Measurements from ENCODE around the gene PVRIG.

DNA sequence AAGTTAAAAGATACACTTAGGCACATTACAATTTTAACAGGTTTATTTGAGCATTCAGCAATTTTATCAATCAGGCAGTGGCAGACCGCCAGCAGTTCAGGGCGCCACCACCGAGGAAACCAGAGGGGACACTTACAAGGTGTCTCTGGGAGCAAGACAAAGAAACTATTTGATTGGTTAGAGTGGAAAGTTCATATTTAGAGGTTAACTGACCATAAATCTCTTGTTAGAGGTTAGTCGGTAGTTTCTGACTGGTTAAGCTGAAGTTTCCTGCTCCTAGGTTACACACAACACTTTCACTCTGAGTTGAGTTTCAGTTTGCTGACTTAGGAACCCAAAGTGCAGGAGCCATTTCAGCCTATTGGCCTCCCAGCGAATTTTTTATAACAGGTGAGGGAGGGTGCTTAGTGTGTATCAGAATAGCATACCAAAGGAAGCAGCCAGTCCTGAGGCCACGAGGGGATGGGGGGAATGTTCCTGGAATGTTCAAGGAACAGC is 10.8 kb upstream of the PVRIG start:
- TF ChIP-seq, protein P1, sequence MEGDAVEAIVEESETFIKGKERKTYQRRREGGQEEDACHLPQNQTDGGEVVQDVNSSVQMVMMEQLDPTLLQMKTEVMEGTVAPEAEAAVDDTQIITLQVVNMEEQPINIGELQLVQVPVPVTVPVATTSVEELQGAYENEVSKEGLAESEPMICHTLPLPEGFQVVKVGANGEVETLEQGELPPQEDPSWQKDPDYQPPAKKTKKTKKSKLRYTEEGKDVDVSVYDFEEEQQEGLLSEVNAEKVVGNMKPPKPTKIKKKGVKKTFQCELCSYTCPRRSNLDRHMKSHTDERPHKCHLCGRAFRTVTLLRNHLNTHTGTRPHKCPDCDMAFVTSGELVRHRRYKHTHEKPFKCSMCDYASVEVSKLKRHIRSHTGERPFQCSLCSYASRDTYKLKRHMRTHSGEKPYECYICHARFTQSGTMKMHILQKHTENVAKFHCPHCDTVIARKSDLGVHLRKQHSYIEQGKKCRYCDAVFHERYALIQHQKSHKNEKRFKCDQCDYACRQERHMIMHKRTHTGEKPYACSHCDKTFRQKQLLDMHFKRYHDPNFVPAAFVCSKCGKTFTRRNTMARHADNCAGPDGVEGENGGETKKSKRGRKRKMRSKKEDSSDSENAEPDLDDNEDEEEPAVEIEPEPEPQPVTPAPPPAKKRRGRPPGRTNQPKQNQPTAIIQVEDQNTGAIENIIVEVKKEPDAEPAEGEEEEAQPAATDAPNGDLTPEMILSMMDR (IDR thresholded peaks at IDR 0.05), result no peak
- no peak for TF ChIP-seq EP300 (IDR thresholded peaks at IDR 0.05)

Data from esophagus muscularis mucosa (tissue), 3 donors.